Measurements from ENCODE around the gene BROX.
A peak's percentile ranks its signal among the peaks of the same experiment; 100 is the strongest.
"Not testable (repeated sequence)": the region's sequence is repeated elsewhere in the genome, so short reads cannot be mapped to it uniquely, and the experiment has no call there.

Gene BROX, protein sequence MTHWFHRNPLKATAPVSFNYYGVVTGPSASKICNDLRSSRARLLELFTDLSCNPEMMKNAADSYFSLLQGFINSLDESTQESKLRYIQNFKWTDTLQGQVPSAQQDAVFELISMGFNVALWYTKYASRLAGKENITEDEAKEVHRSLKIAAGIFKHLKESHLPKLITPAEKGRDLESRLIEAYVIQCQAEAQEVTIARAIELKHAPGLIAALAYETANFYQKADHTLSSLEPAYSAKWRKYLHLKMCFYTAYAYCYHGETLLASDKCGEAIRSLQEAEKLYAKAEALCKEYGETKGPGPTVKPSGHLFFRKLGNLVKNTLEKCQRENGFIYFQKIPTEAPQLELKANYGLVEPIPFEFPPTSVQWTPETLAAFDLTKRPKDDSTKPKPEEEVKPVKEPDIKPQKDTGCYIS

DNA sequence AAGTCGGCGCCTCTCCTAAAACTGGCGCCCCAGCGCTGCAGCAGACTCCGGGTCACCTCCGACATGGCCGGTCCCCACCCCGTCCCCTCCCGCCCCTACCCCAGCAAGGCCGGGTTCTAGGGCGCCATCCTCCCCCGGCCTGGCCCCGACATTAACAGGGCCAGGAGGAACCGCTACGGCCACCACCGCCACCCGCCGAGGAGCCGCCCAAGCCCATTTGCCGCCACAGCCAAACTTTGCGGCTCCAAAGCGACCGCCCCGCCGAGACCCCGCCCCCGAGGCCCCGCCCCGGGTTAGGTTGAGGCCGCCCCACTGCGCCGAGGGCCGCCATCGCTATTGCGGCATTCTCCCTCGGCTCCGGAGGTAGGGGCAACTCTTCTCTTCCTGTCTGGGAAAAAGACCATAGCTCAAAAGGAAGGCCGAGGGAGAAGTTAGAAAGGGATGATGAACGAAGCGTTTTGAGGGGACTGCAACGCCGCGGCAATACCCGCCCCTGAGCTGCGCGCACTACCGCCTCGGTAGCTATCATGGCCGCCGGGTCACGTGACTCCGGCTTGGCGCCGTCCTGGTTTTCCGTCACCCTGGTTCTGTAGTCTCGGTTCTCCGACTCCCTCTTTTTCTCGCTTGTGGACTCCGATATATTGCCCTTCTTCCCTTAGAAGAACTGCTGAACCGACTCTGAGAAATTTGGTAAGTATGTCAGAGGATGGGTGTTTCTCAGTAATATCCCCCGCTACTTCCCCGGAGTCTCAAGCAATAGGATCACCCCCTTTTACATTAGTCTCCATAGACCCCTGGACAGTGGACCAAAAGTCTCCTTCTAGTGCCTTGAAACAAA lies at the start of gene BROX, which contains the start of gene AIDA:
TSS of gene BROX (plus strand) at position 312 of the 838 bp plus-strand sequence. CDS start 3,136 bp downstream, outside the sequence.
TSS of gene AIDA (minus strand) at position 239 of the 838 bp plus-strand sequence. CDS start at position 65, 174 bp downstream.
- DNase-seq: peak; percentile 71

DNA sequence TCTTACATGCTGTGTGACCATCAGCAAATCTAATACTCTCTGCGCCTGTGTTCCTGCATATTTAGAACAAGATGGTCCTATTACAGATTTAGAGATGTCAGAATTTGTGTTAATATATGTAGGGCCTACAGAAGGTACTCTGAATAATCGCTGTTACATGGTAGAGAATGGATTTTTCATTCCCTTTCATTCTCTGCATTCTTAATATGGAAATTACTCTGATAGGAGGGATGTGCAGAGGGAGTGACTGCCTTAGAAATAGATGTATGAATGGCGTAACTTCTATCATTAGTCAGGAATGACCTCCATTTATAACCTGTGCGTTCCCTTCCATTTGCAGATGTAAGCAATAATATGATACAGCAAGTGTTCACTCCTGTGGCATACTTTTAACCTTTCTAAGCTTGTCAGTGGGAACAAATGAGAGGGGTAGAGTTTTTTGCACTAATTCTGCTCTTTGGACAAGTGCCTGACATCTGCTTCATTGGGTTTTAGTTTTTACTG lies 48.9 kb upstream of the BROX start:
- DNase-seq: no peak

DNA sequence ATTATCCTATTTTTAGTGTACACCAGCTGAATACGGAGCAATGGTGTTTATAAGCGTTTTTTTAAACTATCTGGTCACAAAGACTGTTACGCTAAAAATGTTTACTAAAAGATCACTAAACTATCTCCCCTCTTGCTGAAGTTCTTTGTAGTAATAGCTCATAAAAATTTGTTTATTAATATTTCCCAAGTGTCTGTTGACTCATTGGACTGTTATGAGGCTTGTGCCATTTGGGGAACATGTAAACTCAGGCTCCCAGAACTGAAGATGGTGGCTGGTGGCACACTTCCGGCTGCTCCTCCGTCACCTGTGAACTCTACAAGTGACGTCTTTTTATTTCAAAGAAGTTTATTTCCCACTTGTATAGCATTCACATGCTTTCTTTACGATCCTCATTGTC lies 46.4 kb upstream of the BROX start:
- no peak for DNase-seq

DNA sequence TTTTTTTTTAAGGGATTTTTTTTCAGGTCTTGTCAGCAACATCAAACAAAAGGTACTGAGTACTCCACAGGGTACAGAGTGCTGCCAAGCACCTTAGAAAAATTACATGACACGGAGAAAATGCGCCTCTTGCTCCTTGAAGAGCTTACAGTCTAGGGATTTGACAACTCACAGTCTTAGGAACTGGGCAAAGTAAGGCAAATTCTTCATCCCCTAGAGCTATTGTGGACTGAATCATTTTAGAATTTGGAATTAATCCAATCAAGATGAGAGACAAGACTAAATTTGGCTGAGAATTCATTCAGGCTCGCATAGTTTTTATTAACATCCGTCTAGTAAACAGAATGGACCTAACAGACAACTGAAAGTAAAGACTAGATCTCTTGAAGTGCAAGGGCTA lies 44.2 kb upstream of the BROX start:
- not testable (repeated sequence) for DNase-seq

DNA sequence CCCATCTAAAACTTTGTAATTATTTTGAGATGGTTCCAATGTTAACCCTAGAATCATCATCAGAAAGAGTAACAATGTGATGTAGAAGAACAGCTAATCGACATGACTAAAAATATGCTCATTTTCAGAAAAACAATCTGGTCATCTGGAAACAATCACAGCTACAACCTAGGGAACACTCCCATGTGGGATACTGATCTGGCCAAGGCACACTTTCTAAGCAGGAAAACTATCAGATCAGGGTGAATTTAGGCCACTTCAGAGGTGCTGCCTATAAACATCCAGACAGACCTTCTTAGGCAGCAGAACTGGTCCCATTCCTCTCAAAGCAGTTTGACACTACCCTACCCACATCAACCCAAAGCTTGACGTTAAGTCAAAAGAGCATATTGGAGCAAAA lies 43.3 kb upstream of the BROX start:
- DNase-seq: not testable (repeated sequence)

DNA sequence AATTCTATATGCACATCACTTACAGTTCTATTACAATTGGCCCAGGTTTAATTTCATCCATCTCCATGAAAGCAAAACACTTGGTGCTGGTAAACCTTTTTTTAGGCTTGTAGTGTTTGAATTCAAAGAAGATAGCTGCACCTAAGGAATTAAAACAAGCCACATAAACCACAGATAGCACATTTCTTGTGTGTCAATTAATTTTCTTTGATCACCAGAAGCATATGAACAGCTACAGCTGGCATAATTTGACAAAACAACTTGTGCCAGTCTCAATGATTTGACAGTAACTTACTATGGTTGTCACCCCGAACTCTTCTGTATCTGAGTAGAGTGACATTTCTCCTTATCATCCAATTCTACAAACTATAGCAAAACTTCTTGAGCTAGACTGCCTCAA lies 42.3 kb upstream of the BROX start:
- no peak for DNase-seq

DNA sequence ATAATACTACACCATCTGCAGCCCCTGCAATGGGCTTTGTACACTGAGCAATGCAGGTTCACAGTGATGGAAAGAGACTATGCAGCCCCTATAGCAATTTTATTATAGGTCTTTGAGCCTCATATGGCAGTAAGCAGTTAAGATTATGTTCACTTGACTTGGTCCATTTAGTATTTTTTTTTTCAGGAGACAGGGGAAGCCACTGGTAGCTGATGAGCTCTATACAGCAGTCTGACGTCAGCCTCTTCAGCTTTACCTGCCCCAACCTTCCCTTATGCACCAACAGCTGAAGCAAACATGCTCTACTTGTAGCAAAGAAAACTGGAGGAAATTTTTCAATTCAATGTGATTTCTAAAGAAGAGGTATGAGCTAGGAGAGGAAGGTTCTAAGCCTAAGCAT lies 32.3 kb upstream of the BROX start:
- DNase-seq: no peak

DNA sequence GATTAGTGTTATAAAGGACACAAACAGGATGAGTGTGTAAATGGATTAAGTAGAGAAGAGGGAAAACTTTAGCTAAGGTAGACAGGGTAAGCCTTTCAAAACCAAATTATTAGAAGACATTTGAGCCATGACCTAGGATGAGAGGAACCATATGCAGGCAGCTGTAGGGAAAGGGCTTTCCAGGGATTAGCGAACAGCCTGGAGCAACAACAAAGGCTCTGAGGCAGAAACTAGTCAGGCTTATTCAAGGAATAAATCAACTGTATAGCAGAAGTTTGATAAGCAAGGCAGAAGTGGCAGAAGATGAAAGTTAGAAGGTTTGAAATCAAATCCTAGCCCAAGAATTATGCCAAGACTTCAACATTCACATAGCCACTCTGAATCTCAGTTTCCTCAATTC lies 21.3 kb upstream of the BROX start:
- no peak for DNase-seq

DNA sequence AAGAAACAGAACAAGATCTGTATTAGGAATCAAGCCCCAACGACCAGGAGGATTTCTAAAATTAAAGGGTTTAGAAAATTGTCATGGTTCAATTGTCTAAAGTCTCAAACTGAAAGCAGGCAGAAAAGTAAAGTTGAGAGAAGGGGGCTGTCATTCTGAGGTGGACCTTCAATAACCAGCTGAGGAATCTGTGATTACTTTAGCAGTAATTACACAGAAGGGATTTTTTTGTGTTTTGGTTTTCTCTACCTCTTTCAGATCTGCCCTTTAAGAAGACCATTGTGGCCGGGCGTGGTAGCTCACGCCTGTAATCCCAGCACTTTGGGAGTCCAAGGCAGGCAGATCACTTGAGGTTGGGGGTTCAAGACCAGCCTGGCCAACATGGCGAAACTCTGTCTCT lies 17.4 kb upstream of the BROX start:
- DNase-seq: no peak

DNA sequence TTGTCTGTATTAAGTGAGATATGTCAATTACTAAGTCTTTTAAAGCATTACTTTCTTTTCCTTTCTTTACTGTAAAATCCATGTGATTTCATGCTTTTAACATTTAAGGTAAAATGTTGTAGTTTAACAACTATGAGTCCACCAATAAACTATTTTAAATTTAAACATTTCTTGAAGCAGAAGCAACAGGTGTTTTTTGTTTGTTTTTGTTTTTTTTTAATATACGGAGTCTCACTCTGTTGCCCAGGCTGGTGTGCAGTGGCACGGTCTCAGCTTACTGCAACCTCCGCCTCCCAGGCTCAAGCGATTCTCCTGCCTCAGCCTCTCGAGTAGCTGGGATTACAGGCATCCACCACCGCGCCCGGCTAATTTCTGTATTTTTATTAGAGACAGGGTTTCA lies 15.6 kb upstream of the BROX start:
- DNase-seq: no peak

DNA sequence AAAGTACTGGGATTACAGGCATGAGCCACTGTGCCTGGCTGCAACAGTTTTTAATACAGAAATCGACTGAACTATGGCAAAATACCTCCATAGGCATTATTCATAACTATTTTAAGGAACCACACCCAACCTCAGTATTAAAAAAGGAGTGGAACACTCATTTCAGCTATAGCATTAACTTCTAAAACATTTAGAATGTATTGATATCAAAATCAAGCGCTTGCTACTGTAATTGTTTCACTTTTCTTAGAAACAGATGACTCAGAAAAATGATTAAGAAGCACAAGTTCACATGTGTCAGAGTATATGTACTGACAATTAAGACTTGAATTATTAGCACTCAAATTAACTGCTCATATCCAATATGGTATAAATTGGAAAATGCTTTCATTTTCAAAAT lies 15.2 kb upstream of the BROX start:
- DNase-seq: no peak

DNA sequence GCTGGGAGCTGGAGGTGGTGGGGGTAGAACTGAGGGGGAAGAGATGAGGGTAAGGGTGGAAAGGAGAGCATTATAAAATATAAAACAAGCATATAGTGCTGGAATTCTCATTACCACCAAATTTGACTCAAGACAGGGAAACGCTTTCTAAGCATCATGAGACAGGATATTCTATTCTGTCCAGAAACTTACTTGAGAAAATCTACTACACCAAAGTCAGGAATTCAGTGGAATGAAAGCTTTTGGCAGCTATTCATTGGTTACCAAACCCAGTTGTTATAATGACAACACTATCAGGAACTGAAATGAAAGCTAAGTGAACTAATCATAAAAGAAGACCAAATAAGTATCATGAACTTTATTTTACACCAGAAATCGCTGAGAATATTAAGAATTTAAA lies 14.5 kb upstream of the BROX start:
- no peak for DNase-seq

DNA sequence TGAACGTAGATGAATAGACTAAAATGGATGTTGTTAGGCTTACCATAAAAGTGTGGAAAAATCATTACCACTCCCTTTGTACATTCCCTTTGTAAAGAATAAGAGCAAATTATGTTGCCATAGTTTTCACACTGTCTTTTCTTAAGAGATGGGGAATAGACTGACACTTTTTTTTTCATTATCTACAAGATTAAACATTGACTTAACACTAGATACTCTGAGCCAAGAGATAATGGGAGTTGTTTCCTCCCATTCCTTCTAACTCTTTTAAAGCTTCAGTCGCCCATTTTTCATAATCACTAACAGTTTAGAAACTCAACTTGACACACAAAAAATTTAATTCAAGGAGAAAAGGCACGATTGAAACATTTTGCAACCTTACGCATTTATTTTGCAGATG lies 10.2 kb upstream of the BROX start:
- no peak for DNase-seq

DNA sequence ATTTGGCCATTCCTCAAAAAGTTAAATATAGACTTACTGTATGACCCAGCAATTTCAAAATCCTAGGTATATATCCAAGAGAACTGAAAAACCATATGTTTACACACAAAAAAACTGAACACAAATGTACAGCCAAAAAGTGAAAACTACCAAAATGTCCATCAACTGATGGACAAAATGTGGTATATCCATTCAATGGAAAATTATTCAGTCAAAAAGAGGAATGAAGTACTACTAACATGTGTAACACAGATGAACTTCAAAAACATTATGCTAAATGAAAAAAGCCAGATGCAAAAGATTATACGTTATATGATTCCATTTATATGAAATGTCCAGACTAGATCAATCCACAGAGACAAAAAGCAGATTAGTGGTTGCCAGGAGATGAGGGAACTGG lies 8.1 kb upstream of the BROX start:
- no peak for DNase-seq

DNA sequence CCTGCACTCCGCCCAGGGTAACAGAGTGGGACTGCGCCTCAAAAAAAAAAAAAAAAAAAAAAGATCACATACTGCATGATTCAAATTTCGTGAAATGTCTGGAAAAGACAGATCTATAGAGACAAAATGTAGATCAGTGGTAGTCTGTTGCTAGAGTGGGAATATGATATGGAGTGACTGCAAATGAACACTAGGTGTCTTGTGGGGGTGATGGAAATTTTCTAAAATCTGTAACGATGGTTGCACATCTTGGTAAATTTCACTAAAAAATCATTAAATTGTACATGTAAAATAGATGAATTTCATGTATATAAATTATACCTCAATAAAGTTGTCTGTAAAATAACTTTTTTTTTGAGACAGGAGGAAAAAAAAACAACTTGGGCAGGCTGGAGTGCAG lies 5.5 kb upstream of the BROX start:
- no peak for DNase-seq

DNA sequence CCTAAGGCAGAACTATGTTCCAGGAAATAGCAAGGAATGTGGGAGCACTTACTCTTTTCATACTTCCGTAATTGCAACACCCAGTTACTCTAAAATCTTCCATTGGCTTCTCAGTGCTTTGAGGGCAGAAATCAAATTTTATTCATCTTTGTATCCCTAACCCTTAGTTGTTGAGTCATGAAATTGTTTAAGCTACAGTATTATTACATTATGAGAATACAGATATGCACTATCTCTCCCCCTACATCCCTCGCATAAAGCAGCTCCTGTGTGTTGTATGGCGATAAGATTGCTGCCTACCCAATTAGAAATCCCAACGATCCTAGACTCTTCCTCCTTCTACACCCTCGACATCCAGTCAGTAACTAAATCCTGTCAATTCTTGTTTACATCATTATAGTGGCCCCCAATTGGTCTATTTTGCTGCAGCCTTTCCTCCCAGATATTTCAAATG lies 2.6 kb upstream of the BROX start:
- no peak for DNase-seq

DNA sequence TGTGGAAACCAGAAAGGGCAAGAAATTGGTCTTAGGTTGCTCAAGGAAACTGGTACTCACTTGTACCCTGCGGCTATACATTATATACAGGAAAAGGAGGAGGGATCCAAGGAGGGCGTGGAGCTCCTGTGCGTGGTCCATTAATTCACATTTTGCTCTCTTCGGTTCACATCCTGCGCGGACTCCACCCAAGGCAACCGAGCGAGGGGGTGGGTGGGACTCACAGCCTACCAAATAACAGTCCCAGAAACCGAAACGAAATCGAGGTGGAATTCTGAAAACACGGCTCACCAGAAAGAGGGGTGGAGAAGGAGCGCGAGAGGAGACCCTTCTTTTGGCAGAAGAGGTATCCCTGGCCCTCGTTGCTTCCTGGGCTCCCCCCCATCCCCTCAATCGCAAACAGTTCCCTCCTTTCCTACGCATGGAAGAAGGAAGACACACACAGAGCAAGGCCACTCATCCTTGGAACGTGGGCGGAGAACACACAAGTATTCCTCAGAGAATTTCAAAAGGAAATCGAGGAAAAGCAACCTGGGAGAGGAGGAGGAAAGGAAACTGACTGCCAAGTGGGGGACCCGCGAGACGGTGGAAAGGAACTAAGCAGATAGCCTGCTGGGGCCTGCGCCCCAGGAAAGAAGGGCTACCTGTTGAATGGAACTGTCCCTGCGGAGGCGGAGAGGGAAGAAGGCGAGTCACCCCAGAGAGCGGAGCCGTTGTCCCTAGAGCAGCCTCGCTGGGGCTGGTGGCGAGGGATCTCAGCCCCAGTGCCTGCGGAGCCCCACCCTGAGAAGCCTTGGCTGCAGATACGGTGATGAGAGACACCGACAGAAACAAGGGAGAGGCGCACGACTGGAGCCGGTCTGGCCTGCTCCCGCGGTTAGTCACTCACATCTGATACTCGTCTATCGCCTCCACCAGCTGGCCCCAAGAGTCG lies 778 bp upstream of the BROX start:
- DNase-seq: peak; percentile 39

DNA sequence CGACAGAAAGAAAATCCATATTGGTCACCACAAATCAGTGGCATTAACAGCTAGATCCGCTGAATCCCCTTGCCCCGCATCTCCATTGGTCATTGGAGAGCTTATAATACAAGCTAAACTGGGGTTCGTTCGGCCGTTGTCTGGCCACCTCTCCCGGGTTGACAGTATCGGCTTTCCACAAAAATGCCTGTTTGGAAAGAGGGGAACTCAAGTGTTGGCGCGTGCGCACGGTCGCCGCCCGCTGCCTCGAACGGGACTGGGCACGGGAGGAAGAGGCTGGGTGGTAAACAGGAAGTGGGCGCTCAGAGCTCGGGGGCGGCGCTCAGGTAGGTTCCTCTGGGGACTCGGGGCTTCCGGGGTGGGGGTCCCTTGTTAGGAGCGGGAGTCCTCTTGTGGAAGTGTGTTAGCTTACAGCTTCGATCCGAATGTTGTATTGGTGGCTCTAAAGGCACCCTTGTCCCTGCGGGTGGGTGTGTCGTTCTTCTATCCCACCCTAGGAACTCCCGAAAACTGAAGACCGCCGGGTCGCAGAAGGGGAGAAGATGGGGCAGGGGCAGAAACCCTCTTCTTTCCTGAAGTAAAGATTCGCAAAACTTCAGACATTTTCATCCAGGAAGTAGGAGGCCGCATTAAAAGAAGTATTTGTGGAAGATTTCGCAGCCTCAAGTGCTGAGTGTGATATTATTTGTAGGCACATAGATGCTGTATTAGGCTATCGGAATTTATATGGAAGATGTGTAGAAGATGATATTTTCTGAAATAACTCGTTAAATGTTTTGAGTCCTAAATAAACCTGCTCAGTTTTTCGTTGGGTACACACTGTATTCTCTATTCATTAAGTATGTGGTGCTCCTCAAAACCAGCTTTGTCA lies 962 bp downstream of the BROX start:
- peak; percentile 89 for DNase-seq

DNA sequence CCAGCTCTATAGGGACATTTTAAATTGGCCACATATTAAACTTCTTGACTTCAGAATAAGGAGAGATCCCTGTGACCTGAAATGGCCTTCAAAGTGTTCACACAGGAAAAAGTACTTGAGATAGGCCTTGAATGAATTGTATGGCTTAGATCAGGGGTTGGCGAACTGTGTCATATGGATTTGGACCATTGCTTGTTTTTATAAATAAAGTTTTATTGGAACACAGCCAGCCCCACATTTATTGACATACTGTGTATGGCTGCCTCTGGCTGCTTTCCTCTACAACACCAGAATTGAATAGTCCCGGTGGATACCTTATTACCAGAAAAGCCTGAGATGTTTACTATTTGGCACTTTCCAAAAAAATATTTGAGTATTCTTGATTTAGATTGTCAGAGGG lies 4.0 kb downstream of the BROX start:
- DNase-seq: no peak

DNA sequence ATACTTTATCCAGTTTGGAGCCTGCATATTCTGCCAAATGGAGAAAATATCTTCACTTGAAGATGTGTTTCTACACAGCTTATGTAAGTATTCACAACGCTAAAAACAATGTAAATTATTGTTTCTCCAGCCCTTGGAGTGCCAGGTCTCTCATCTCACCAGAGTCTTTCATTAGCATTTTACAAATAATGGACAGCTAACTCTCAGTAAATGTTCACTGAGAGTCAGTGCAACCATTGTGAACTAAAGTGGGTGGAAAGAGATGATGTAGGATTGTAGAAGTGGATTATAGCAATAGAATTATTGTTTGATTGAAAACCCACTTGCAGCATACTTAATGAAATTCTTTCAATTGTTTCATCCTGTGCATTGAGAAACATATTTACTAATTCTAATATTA lies 16.4 kb downstream of the BROX start:
- no peak for DNase-seq

DNA sequence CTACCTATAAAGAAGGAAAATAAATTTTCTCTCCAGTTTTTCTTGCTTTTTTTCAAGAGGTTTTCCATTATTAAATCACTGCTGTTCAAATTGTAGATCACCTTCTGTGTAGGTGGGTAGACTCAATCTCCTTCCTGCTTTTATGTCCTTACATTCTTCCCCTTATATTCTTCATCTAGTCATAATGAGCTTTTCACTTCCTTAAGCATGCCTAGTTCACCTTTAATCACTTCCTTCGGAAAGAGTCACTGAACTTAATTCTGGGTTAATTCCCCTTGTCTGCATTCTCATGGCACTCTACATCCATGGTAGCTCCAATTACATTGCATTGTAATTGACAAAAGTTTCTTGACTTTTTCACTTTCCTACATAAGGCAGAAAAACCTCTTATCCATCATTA lies 18.5 kb downstream of the BROX start:
- no peak for DNase-seq

Data from DMS 273 treated with DMSO at 0.1 percent for 48 hours (cell line).